CD4-positive, alpha-beta T cell treated with Interleukin-1 beta for 1 hour (primary cell): ENCODE measurements around the gene FXYD3.

ENCODE experiments used
- DNase-seq, 2 donors: peaks; one replicate each; pipeline ENCODE4 v3.0.0-alpha.2; 2020 to 2022

The FXYD3 gene

DNA sequence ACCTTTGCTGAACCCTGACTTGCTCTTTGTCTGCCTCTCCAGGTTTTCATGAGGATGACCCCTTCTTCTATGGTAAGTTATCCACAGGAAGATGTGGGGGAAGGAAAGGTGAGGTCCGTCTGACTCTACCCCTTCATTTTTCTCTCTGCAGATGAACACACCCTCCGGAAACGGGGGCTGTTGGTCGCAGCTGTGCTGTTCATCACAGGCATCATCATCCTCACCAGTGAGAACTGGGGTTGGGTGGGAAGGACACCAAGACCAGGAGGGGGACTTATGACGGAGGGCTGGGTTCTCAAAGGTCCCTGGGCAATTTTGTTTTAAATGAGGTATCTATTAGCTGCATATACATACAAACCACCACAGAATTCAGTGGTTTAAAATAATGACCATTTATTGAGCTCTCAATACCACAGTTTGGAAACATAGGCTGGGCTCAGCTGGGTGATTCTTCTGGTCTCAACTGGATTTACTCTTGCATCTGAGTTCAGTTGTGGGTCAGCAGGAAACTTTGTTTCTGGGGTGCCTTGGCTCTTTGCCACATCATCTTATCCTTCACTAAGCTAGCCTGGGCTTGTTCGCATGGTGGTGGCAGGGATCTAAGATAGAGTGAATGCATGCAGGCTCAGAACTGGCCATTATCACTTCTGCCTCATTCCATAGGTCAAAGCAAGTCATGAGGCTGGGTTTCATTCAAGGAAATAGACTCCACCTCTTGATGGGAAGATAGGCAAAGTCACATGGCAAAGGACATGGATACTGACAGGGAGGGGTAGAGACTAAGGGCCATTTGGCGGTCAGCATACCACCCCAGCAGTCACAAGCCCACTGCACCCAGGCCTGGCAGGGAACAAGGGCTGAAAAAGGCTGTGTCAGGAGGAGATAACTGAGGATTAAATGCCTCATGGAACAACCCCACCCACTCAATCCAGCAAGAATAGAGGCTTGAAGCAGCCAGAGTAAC lies 50.8 kb downstream of the FXYD3 start:
- no peak for DNase-seq

DNA sequence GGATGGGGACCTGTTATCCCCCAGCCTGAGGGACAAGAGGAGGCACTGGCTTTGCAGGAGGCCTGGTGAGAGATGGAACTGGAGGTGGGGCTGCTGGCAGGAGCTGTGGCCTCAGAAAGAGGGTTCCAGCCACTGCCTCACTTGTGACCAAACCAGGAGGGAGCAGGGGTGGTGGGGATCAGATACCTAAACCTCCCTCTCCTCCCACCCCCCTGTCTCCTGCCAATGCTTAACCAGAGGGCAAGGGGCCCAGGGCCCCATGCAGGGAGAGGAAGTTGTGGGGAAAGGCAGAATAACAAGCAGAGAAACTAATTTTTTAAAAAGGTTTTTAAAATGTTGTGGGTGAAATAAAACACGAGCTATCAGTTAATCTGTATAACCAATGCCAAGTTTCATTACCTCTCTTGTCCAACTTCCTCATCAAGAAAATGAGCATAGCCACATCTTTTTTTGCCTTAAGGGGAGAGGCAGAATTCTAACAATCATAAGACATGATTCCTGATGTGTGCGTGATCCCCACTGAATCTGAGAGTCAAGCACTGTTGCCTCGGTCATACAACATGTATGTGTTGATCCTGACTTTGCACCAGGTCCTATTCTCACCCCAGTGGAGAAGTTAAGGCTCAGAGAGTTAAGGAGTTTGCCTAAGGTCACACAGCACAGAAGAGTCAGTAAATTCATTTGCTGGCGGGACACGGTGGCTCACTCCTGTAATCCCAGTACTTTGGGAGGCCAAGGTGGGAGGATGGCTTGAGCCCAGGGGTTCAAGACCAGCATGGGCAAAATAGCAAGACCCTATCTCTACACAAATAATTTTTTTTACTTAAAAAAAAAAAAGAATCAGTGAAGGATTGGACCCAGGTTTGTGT lies 51.9 kb downstream of the FXYD3 start:
- DNase-seq = no peak

DNA sequence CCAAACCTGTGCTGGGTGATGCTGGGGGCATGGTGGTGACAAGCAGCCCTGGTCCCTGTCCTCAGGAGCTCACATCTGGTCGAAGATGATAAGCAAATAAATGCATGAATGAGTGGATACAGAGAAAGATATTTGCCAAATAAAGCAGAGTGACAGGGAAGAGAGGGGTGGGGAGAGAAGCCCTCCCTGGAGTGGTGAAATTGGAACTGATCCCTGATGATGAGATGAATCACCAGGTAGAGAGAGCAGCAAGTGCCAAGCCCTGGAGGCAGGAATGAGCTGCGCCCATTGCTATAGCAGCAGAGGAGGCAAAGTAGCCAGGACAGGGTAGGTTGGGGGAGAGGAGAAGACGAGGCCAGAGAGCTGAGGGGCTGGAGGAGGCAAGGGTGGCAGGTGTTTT lies 52.6 kb downstream of the FXYD3 start:
- no peak for DNase-seq

DNA sequence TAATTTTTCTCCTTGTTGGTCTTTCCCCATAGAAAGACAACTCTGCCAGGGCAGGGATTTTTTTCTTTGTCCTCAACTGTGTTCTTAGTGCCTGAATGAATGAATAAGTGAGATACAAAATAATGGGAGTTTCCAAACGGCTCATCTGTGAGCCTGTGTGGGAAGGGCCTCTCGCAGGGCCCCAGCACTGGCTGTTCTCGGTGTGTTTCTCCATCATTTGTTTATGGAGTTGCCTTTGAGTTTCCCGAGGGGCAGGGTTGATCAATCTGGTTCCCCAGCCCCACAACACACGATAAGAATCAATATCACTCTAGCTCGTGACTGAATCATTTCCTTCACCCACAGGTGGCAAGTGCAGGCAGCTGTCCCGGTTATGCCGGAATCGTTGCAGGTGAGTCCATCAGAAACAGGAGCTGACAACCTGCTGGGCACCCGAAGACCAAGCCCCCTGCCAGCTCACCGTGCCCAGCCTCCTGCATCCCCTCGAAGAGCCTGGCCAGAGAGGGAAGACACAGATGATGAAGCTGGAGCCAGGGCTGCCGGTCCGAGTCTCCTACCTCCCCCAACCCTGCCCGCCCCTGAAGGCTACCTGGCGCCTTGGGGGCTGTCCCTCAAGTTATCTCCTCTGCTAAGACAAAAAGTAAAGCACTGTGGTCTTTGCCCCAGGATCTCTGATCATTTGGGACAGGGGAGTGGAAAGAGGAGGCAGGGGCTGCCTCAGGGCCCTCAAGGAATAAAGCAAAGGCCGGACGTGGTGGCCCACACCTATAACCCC lies 53.8 kb downstream of the FXYD3 start:
- DNase-seq = no peak

DNA sequence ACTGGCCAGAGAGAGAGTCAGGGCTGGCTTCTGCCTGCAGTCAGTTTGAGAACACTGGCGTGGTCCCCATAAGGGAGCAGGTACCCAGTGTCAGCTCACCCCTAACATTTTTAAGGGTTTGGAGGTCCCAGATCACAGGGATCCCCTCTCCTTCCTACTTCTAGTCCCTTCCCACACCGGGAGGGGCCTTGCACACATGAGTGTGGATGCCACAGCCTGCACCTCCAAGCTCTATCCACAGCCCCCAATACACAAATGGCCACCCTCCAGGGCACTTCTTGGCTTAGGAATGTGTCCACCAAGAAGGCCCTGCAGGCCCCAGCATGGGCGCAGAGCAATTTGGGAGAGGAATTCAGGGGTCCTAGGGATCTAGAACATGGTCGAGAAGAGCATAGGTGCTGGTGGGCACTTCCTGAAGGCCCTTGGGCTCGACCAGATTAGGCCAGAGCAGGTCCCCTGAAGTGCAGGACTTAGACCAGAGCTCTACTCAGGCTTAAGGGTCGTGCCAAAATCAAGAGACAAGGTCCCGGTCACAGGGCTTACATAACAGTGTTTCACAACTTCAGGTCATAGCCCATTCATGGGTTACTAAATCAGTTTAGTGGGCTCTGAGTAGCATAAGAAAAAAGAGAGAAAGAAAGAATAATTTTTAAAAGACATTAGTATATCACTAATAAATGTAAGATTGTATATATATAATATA lies 54.9 kb downstream of the FXYD3 start:
- DNase-seq = no peak

DNA sequence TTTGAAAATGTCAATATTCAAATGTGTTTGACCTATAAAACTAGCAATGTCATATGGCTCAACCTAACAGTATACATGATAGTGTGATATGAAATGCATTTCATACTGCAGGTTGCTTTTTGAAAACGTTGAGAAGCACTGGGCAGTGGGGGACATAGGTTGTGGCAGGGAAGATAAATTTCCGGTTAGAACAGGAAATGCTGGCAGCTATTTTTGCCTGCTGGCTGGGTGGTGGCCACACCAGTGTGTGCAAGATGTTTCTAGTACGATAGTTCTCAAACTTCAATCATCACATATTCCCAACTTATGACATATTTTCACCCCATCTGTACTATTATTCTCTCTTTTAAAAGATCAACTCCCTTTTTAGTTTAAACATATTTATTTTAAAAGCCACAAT lies 56.1 kb downstream of the FXYD3 start:
- peak in 1 of 2 donors; percentile 25 for DNase-seq
